Neuronal stem cell (in vitro differentiated cells): Measurements from ENCODE around the gene ARMH1.

ENCODE experiments used
- DNase-seq: peaks from one replicate; pipeline ENCODE4 v3.0.0-alpha.2; 2013; ENCODE audit warnings: low spot score
- H2AFZ ChIP-seq: one replicate; pipeline ENCODE4 v1.6.1; 2013; ENCODE audit warnings: mild to moderate bottlenecking, low read length, inconsistent platforms
- H2AK5ac ChIP-seq: 2 replicates; pipeline ENCODE4 v1.6.1; 2013; ENCODE audit warnings: low read depth, mild to moderate bottlenecking, inconsistent platforms, low read length, moderate library complexity, mixed read lengths
- H2BK120ac ChIP-seq: 2 replicates; pipeline ENCODE4 v1.6.1; 2013; ENCODE audit warnings: low read depth, mild to moderate bottlenecking, inconsistent platforms, low read length, moderate library complexity, mixed read lengths
- H2BK12ac ChIP-seq: one replicate; pipeline ENCODE4 v1.6.1; 2013; ENCODE audit warnings: low read length, inconsistent platforms
- H2BK15ac ChIP-seq: 2 replicates; pipeline ENCODE4 v1.6.1; 2013; ENCODE audit warnings: mild to moderate bottlenecking, low read length, inconsistent platforms, mixed read lengths
- H2BK5ac ChIP-seq: one replicate; pipeline ENCODE4 v1.6.1; 2013; ENCODE audit warnings: inconsistent platforms, mild to moderate bottlenecking, low read length, moderate library complexity
- H3K14ac ChIP-seq: one replicate; pipeline ENCODE4 v1.6.1; 2013; ENCODE audit warnings: low read length, inconsistent platforms
- H3K18ac ChIP-seq: 2 replicates; pipeline ENCODE4 v1.6.1; 2013; ENCODE audit warnings: low read length, inconsistent platforms
- H3K23ac ChIP-seq: 2 replicates; pipeline ENCODE4 v1.6.1; 2013; ENCODE audit warnings: low read depth, mild to moderate bottlenecking, mixed read lengths, low read length, inconsistent platforms; ENCODE audit not compliant: poor library complexity
- H3K27ac ChIP-seq: replicated peaks from 3 replicates; pipeline ENCODE4 v1.5.1; 2013; ENCODE audit warnings: low read length, inconsistent platforms
- H3K27me3 ChIP-seq, 3 experiments: 2 replicates each; pipeline ENCODE4 v1.6.1; 2013; ENCODE audit warnings: low read length in 3 of 3, mild to moderate bottlenecking in 2 of 3, inconsistent platforms in 1 of 3, low read depth in 1 of 3, mixed read lengths in 1 of 3, moderate library complexity in 1 of 3; ENCODE audit not compliant: control insufficient read depth in 3 of 3, insufficient read depth in 3 of 3
- H3K36me3 ChIP-seq, 2 donors: replicated peaks in 1 of 2; 2 replicates each; pipeline ENCODE4 v1.6.1; 2013; ENCODE audit warnings: low read length in 2 of 2; ENCODE audit not compliant: control insufficient read depth in 2 of 2, insufficient read depth in 2 of 2
- H3K4ac ChIP-seq: 2 replicates; pipeline ENCODE4 v1.6.1; 2013; ENCODE audit warnings: inconsistent platforms, mild to moderate bottlenecking, low read length, moderate library complexity
- H3K4me1 ChIP-seq, 2 donors: 1 replicate in 1 of 2; 2 replicates in 1 of 2; pipeline ENCODE4 v1.6.1; 2013; ENCODE audit warnings: low read length in 2 of 2, low read depth in 1 of 2; ENCODE audit not compliant: control insufficient read depth in 2 of 2, insufficient read depth in 1 of 2
- H3K4me2 ChIP-seq: one replicate; pipeline ENCODE4 v1.6.1; 2013; ENCODE audit warnings: mild to moderate bottlenecking, low read length, inconsistent platforms; ENCODE audit not compliant: insufficient read depth, poor library complexity, severe bottlenecking
- H3K4me3 ChIP-seq, 2 donors: 2 replicates each; pipeline ENCODE4 v1.5.1; 2013; ENCODE audit warnings: low read length in 2 of 2, mild to moderate bottlenecking in 2 of 2, inconsistent platforms in 1 of 2, moderate library complexity in 1 of 2
- H3K79me1 ChIP-seq: one replicate; pipeline ENCODE4 v1.6.1; 2013; ENCODE audit warnings: low read depth, mild to moderate bottlenecking, inconsistent platforms, low read length, moderate library complexity
- H3K9ac ChIP-seq: one replicate; pipeline ENCODE4 v1.6.1; 2013; ENCODE audit warnings: mild to moderate bottlenecking, low read depth, low read length, inconsistent platforms; ENCODE audit not compliant: poor library complexity
- H3K9me3 ChIP-seq, 2 donors: replicated peaks in 1 of 2; 2 replicates each; pipeline versions ENCODE3 to v1.6.1; 2013; ENCODE audit warnings: low read length in 2 of 2, mild to moderate bottlenecking in 2 of 2, inconsistent platforms in 1 of 2, low read depth in 1 of 2, mixed read lengths in 1 of 2, moderate library complexity in 1 of 2; ENCODE audit not compliant: control insufficient read depth in 2 of 2, insufficient read depth in 1 of 2
- H4K8ac ChIP-seq: one replicate; pipeline ENCODE4 v1.6.1; 2013; ENCODE audit warnings: low read depth, mild to moderate bottlenecking, inconsistent platforms, low read length, moderate library complexity
- H4K91ac ChIP-seq: one replicate; pipeline ENCODE4 v1.6.1; 2013; ENCODE audit warnings: low read length, low read depth, mild to moderate bottlenecking, inconsistent platforms; ENCODE audit not compliant: poor library complexity
- WGBS, 2 donors: extraction: QIAGEN DNeasy Blood & Tissue Kit; methylation state at CpG; one replicate each; pipeline ENCODE4 v1.1.7; 2013; ENCODE audit warnings: missing lambda C conversion rate in 2 of 2, mixed read lengths in 1 of 2; ENCODE audit not compliant: insufficient read length in 2 of 2, insufficient replicate concordance in 1 of 2; ENCODE audit errors: extremely low coverage in 2 of 2; 5-methylcytosine and 5-hydroxymethylcytosine counted together

ARMH1 gene

GRCh38 chr1:44645476-44646244 is 28.9 kb upstream of the ARMH1 start:
- Histone ChIP-seq H3K4ac (no peak overlapping the region), H3K36me3 (peaks cover 67 to 100% of the 10 kb centered on the region in 2 donors), H2BK15ac (no peak overlapping the region)

GRCh38 chr1:44646261-44647110 is 28.0 kb upstream of the ARMH1 start:
- H3K27ac ChIP-seq: no peak overlapping the region
- H2BK120ac ChIP-seq: no peak overlapping the region
- H3K27me3 ChIP-seq: no peaks in the 10 kb centered on the region
- no peak overlapping the region for H3K4me3 ChIP-seq
- no peak overlapping the region for H3K9ac ChIP-seq
- H3K18ac ChIP-seq: no peak overlapping the region
- no peak overlapping the region for H2BK12ac ChIP-seq
- no peak overlapping the region for H3K14ac ChIP-seq
- no peak overlapping the region for H3K4me2 ChIP-seq
- H3K4ac ChIP-seq: no peak overlapping the region
- no peak overlapping the region for H2AK5ac ChIP-seq
- no peaks in the 10 kb centered on the region for H3K79me1 ChIP-seq
- H4K91ac ChIP-seq: no peak overlapping the region
- peaks cover 0 to 12% of the 10 kb centered on the region in 2 donors for H3K4me1 ChIP-seq
- no CpG with 5 or more reads among the region's 28 CpGs for WGBS, 2 donors
- no peak overlapping the region for H4K8ac ChIP-seq
- H3K9me3 ChIP-seq: no peaks in the 10 kb centered on the region
- no peak overlapping the region for H2BK5ac ChIP-seq
- no peak for DNase-seq
- no peak overlapping the region for H2AFZ ChIP-seq
- H2BK15ac ChIP-seq: no peak overlapping the region
- peak overlapping the region; percentile 52 for H3K23ac ChIP-seq
- H3K36me3 ChIP-seq: peaks cover 67 to 100% of the 10 kb centered on the region in 2 donors

More at GRCh38 chr1:44645476-44646244, 28.9 kb upstream of the ARMH1 start:
- Histone ChIP-seq H3K4me1 (peaks cover 2 to 11% of the 10 kb centered on the region in 2 donors), H3K79me1 (no peaks in the 10 kb centered on the region), H3K27ac (no peak overlapping the region), H3K4me2 (no peak overlapping the region), H3K14ac (no peak overlapping the region), H2BK12ac (no peak overlapping the region), H3K27me3 (no peaks in the 10 kb centered on the region), H3K9ac (no peak overlapping the region), H3K18ac (no peak overlapping the region), H3K9me3 (no peaks in the 10 kb centered on the region), H2BK5ac (no peak overlapping the region), H2AK5ac (no peak overlapping the region), H2AFZ (no peak overlapping the region), H4K91ac (no peak overlapping the region), H2BK120ac (no peak overlapping the region), H3K23ac (peak overlapping the region; percentile 52), H3K4me3 (no peak overlapping the region), H4K8ac (no peak overlapping the region)
- DNase-seq: no peak
- no CpG with 5 or more reads among the region's 18 CpGs for WGBS, 2 donors

- Histone ChIP-seq H3K36me3 (peaks cover 55 to 99% of the 10 kb centered on the region in 2 donors), H3K4ac (no peak overlapping the region), H2BK120ac (no peak overlapping the region), H2AK5ac (no peak overlapping the region), H3K4me1 (peaks cover 0 to 12% of the 10 kb centered on the region in 2 donors), H2BK5ac (no peak overlapping the region), H3K27ac (no peak overlapping the region), H3K4me3 (no peak overlapping the region), H2BK12ac (no peak overlapping the region), H3K9ac (no peak overlapping the region), H4K91ac (no peak overlapping the region), H3K27me3 (no peaks in the 10 kb centered on the region), H2AFZ (no peak overlapping the region), H3K23ac (no peak overlapping the region), H3K79me1 (no peaks in the 10 kb centered on the region), H3K18ac (no peak overlapping the region), H3K14ac (no peak overlapping the region), H3K9me3 (no peaks in the 10 kb centered on the region), H3K4me2 (no peak overlapping the region), H2BK15ac (no peak overlapping the region), H4K8ac (no peak overlapping the region)
- WGBS, 2 donors: no CpG with 5 or more reads among the region's 2 CpGs
- DNase-seq: no peak
Measured at GRCh38 chr1:44647896-44648295, 26.6 kb upstream of the ARMH1 start.
